Dedifferentiated amniotic fluid mesenchymal stem cell (primary cell): ENCODE measurements around the gene ZDHHC16.
"Not testable (repeated sequence)": the region's sequence is repeated elsewhere in the genome, so short reads cannot be mapped to it uniquely, and the experiment has no call there.

Experiments
- DNase-seq: peaks from one replicate; pipeline ENCODE4 v3.0.0-alpha.2; 2016; ENCODE audit errors: extremely low spot score

Gene ZDHHC16

GRCh38 chr10:97445722-97446639 lies at the start of gene ZDHHC16, which contains the start of gene EXOSC1:
Gene ZDHHC16, plus strand, starts transcription at chr10:97446175. Its CDS starts 5,501 bp downstream, at chr10:97451676.
Gene EXOSC1, minus strand, starts transcription at chr10:97446006. Its CDS starts 21 bp downstream, at chr10:97445985.
- DNase-seq = peak; percentile 98

- DNase-seq = no peak
Measured at GRCh38 chr10:97399843-97400545, 46.0 kb upstream of the ZDHHC16 start.

- peak; percentile 100 for DNase-seq
Measured at GRCh38 chr10:97400665-97401454, 45.1 kb upstream of the ZDHHC16 start, which contains the start of gene RRP12. Gene RRP12, minus strand, starts transcription at chr10:97401340. Its CDS starts 109 bp downstream, at chr10:97401231.

DNA sequence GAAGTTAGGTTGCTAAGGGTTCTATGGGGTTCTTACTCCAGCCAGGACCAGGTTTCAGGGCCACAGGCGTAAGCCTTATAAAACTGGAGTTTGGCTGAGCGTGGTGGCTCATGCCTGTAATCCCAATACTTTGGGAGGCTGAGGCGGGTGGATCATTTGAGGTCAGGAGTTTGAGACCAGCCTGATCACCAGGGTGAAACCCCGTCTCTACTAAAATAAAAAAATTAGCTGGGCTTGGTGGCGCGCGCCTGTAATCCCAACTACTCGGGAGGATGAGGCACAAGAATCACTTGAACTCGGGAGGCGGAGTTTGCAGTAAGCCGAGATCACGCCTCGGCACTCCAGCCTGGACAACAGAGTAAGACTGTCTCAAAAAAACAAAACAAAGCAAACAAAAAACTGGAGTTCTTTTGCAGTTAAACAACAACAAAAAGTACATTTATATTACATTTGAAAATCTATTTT lies 44.5 kb upstream of the ZDHHC16 start:
- DNase-seq = no peak

- DNase-seq = no peak
Measured at GRCh38 chr10:97404044-97404443, 41.9 kb upstream of the ZDHHC16 start.

- no peak for DNase-seq
Measured at GRCh38 chr10:97406064-97406463, 39.9 kb upstream of the ZDHHC16 start.

- not testable (repeated sequence) for DNase-seq
Measured at GRCh38 chr10:97406483-97406882, 39.5 kb upstream of the ZDHHC16 start.

DNA sequence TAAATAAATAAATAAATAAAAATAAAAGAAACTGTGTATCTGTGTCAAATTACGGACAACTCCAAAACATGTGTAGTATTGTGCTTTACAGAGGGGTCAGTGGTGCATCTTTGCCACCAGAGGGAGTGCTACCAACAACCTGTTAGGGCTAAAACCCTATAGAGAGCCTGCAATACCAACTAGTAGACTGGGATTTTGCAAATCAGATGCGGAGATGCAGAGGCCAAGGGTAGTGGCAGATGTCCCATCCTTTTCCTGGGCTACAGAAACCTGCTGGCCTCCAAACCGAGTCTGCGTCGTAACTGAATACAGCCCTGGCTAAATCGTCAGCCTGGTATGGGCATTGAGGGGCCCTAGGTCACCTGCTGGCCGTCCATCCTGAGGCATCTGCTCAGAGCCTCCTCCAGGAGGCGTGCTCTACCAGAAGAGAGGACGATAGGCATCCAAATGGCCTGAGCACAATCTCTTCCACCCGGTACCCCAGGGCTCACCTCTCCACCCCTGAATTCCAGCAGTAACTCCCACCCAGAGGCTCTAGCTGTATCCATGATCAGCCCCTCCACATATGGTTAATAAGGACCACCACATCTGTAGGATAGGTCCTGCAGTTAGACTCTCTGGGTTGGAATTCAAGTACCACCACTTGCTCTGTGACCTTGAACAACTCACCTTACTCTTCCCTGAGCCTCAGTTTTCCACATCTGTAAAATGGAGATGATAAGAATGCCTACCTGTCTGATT lies 38.6 kb upstream of the ZDHHC16 start:
- DNase-seq = peak; percentile 73

GRCh38 chr10:97407952-97408248 lies 38.1 kb upstream of the ZDHHC16 start:
- DNase-seq = no peak

- no peak for DNase-seq
Measured at GRCh38 chr10:97408496-97408992, 37.4 kb upstream of the ZDHHC16 start.

DNA sequence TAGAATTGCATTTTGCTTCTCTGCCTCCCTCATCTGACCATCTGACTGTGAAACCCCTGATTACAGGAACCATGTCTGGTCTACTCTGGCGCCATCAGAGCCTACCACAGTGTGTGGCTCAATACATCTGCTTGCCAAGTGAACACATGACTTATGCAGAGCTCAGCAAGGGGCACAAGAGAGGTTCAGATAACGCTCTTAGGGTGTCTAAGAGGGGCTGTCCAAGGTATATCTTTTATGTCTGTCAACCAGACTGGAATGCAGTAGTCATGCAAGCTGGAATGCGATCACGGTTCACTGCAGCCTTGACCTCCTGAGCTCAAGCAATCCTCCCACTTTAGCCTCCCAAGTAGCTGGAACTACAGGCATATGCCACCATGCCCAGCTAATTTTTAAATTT lies 34.6 kb upstream of the ZDHHC16 start:
- no peak for DNase-seq

GRCh38 chr10:97412891-97413304 lies 33.1 kb upstream of the ZDHHC16 start:
- DNase-seq = no peak

DNA sequence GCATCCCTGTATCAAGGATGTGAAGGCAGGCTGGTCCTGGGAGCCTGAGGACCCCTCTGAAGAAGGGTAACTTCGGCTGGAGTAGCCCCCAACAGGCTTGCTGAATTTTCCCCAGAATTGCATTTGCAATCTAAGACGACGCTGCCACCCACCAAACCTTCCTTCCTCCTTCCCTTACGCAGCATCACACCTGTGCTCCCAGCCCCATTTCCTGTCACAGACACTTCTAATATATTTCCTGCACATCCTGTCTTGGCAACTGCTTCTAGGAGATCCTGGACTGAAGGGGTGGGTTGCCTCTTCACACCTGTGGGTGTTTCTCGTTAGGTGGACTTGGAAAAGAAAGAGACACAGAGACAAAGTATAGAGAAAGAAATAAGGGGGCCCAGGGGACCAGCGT lies 29.4 kb upstream of the ZDHHC16 start:
- no peak for DNase-seq

- DNase-seq = not testable (repeated sequence)
Measured at GRCh38 chr10:97423757-97424098, 22.2 kb upstream of the ZDHHC16 start.

- peak; percentile 94 for DNase-seq
Measured at GRCh38 chr10:97425964-97426775, 19.8 kb upstream of the ZDHHC16 start, which contains the start of gene PGAM1. Gene PGAM1, plus strand, starts transcription at chr10:97426191. Its CDS starts 117 bp downstream, at chr10:97426308.

GRCh38 chr10:97426776-97427570 lies 19.0 kb upstream of the ZDHHC16 start:
- no peak for DNase-seq

GRCh38 chr10:97427571-97428179 lies 18.3 kb upstream of the ZDHHC16 start:
- DNase-seq = no peak

GRCh38 chr10:97428572-97428981 lies 17.4 kb upstream of the ZDHHC16 start:
- DNase-seq = no peak

- no peak for DNase-seq
Measured at GRCh38 chr10:97434055-97434454, 11.9 kb upstream of the ZDHHC16 start.
